PFSK-1 (cell line): ENCODE measurements around the gene ANKMY1.

Experiments used
- FOXP2 ChIP-seq: optimal IDR thresholded peaks from 2 replicates; pipeline ENCODE3; 2011; ENCODE audit warnings: borderline replicate concordance, control low read depth, inconsistent platforms; ENCODE audit not compliant: insufficient read depth; ENCODE audit errors: extremely low read length, extremely low read depth
- POLR2AphosphoS5 ChIP-seq: IDR thresholded peaks from 2 replicates; pipeline ENCODE4 v1.6.1; 2012; ENCODE audit warnings: low read depth, mild to moderate bottlenecking, control low read depth, low read length, moderate library complexity
- SIN3A ChIP-seq: IDR thresholded peaks from 2 replicates; pipeline ENCODE4 v1.6.1; 2012; ENCODE audit warnings: mild to moderate bottlenecking, low read length, moderate library complexity, borderline replicate concordance; ENCODE audit not compliant: insufficient read depth
- TAF1 ChIP-seq: IDR thresholded peaks from 2 replicates; pipeline ENCODE4 v1.6.1; 2012; ENCODE audit warnings: low read length, control low read depth, borderline replicate concordance; ENCODE audit not compliant: insufficient read depth
- TF ChIP-seq, protein P1 (sequence below), 2 experiments: IDR thresholded peaks; 2 replicates each; pipeline versions ENCODE4 v1.6.1 to v1.8.0; 2011 to 2012; ENCODE audit warnings: low read depth in 2 of 2, low read length in 2 of 2, control low read depth in 1 of 2, inconsistent platforms in 1 of 2, mild to moderate bottlenecking in 1 of 2, moderate library complexity in 1 of 2; ENCODE audit not compliant: insufficient read depth in 1 of 2

Gene ANKMY1

DNA sequence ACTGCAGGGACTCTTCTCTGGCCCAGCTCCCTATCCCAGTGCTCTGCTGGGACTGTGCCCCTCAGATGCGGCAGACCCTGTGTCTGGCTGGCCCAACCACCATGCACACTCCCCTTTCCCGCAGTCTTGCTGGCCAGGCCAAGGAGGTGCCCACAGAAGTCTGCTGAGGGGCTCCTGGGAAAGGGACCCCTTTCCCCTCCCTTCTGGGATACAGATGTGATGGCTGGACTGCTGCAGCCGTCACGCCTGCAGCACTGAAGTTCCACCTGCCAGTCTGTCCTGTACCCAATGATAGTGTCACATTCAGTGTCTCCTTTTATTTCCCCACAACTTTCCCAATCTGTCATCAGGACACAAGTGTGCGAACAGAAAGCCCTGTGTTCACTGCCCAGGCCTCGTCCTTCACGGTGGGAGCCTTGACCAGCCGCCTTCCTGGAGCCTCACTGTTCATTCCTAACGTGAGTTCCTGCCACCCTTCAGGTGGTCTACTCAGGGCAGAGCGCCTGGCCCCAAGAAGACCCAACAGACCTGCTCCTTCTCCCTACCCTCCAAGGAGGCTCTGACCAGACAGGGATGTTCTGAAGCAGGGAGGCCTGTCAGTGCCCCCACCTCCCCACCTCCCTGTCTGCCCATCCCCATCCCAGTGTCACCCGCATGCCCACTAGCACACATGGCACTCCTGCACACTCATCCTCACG is 47.1 kb downstream of the ANKMY1 start:
- TF ChIP-seq POLR2AphosphoS5, result no peak
- no peak for TF ChIP-seq FOXP2

DNA sequence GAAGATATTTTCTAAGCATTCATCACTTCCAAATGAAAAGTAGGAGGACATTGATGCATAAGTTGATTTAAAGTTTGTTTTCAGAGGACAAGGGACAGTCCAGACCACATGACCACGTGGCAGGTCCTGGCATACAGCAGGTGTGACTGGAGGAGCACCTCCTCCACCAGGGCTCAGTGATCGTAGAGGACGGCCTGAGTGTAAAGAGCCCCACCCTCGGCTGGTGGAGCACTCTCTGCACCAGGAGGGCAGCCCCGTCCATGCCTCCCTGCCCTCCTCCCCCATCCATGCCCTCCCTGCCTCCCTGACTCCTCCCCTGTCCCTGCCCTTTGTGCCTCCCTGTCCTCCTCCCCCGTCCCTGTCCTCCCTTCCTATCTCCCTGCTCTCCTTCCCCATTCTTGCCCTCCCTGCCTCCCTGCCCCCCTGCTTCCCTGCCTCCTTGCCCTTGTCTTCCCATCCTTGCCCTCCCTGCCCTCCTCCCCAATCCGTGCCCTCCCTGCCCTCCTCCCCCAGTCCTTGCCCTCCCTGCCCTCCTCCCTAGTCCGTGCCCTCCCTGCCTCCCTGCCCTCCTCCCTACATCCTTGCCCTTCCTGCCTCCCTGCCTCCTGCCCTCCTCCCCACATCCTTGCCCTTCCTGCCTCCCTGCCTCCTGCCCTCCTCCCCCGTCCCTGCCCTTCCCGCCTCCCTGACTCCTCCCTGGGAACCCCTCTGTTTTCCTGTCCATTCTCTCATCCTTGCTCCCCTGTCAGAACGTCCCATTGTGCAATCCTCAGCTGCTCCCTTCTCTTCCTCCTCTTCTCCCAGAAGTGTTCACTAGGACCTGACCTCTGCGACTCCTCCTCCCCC is 47.9 kb downstream of the ANKMY1 start:
- no peak for TF ChIP-seq POLR2AphosphoS5
- TF ChIP-seq TAF1, result no peak
- no peak for TF ChIP-seq SIN3A
- TF ChIP-seq, protein P1, sequence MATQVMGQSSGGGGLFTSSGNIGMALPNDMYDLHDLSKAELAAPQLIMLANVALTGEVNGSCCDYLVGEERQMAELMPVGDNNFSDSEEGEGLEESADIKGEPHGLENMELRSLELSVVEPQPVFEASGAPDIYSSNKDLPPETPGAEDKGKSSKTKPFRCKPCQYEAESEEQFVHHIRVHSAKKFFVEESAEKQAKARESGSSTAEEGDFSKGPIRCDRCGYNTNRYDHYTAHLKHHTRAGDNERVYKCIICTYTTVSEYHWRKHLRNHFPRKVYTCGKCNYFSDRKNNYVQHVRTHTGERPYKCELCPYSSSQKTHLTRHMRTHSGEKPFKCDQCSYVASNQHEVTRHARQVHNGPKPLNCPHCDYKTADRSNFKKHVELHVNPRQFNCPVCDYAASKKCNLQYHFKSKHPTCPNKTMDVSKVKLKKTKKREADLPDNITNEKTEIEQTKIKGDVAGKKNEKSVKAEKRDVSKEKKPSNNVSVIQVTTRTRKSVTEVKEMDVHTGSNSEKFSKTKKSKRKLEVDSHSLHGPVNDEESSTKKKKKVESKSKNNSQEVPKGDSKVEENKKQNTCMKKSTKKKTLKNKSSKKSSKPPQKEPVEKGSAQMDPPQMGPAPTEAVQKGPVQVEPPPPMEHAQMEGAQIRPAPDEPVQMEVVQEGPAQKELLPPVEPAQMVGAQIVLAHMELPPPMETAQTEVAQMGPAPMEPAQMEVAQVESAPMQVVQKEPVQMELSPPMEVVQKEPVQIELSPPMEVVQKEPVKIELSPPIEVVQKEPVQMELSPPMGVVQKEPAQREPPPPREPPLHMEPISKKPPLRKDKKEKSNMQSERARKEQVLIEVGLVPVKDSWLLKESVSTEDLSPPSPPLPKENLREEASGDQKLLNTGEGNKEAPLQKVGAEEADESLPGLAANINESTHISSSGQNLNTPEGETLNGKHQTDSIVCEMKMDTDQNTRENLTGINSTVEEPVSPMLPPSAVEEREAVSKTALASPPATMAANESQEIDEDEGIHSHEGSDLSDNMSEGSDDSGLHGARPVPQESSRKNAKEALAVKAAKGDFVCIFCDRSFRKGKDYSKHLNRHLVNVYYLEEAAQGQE (IDR thresholded peaks at IDR 0.05; ENCODE audit: insufficient read depth in 1 of 2, low read depth in 2 of 2, low read length in 2 of 2), result no peak
- no peak for TF ChIP-seq FOXP2

DNA sequence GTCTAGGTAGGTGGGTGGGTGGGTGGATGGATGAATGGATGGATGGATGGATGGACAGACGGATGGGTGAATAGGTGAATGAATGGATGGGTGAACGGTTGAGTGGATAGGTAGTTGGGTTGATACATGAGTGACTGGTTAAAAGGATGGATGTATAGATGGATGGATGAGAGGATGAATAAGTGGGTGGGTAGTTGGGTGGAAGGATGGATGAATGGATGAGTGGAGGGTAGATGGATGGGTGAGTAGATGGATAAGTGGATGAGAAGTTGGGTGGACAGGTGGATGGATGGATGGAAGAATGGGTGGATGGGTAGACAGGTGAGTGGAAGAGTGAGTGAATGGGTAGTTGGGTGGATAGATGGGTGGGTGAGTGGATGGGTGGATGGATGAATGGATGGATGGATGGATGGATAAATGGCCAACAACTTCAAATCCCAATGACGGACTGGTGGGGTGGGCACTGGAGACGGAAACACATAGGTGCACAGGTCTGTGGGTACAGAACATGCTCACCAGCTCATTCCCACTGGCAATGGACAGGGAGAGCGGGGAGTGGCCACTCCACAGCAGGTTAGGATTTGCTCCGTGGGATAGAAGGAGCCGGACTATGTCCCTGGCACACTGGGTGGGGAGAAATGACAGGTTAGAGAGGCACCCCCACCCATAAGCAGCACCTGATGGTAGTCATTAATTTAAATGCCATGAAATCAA is 48.8 kb downstream of the ANKMY1 start:
- TF ChIP-seq TAF1 (no peak), FOXP2 (no peak), POLR2AphosphoS5 (no peak), SIN3A (no peak)
- TF ChIP-seq, protein P1 (IDR thresholded peaks at IDR 0.05; ENCODE audit: insufficient read depth in 1 of 2, low read depth in 2 of 2, low read length in 2 of 2), result no peak

DNA sequence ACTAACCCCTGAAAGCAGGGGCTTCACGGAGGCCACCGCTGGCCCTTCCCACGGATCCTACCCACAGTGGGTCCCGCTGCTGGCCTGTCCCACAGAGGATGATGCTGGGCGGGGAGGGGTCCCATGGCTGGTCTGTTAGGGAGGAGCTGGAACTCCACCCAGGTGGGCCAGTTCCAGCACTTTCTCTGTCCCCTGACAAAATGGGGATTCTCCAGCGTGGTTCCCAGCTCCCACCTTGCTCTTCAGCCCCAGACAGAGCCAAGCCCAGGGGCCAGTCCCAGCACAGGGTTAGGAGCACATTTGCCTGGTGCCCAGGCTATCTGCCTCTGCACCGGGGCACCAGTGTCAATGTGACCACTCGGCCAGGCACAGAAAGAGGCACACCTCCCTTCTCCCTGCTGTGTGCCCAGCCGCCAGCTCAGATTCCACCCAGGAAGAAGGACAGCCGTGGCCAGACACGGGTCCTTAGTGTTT is 50.0 kb downstream of the ANKMY1 start:
- TF ChIP-seq TAF1 (no peak), POLR2AphosphoS5 (no peak), SIN3A (no peak), FOXP2 (no peak)
- TF ChIP-seq, protein P1 (IDR thresholded peaks at IDR 0.05; ENCODE audit: insufficient read depth in 1 of 2, low read depth in 2 of 2, low read length in 2 of 2), result no peak

DNA sequence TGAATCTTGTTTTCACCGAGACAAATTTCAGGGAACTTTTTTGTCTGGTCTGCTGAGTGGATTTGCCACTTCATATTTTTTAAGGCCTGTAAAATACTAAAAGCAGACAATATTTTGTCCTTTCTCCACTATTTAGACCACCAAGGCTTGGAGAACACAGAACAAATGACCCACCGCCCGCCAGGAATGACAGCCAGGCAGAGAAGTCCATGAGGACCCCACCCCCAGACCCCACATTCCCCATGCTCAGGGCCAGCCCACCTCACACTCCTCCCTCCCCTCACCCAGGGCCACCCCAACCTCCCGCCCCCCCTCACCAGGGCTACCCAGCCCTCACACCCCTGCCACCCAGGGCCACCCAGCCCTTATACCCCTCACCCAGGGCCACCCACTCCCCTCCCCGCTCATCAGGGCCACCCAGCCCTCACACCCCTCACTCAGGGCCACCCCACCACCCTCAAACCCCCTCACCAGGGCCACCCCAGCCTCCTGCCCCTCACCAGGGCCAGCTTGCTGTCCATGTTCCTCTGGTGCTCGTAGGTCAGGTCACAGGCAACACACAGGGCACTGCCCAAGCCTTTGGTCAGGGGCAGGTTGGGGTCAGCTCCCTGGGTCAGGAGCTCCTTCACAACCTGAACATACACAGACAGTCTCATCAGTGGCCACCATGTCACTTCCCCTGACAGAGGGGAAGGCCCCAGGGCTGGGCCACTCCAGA is 50.6 kb downstream of the ANKMY1 start:
- TF ChIP-seq, protein P1 (IDR thresholded peaks at IDR 0.05; ENCODE audit: insufficient read depth in 1 of 2, low read depth in 2 of 2, low read length in 2 of 2), result no peak
- TF ChIP-seq TAF1 (no peak), FOXP2 (no peak), POLR2AphosphoS5 (no peak), SIN3A (no peak)
